ENCODE data around the gene PGAP2. TPM values are rescaled to one million over a fixed set of nuclear protein-coding genes. Genes with fewer than 3 reads are reported as not detected.
A peak's percentile ranks its signal among the peaks of the same experiment; 100 is the strongest.

PGAP2 gene
- total RNA-seq, 4 donors from 2014 or later: 9.1 to 67.2 (median 53.7) TPM

- Histone ChIP-seq H3K4me1 (no peaks in the 10 kb centered on the region), H3K4me3 (no peak overlapping the region), H3K9me3 (no peaks in the 10 kb centered on the region), H3K36me3 (no peaks in the 10 kb centered on the region), H3K27ac (no peak overlapping the region), H3K27me3 (no peaks in the 10 kb centered on the region)
- no peak for DNase-seq
- TF ChIP-seq CTCF (IDR thresholded peaks at IDR 0.05) (no peak), POLR2A (IDR thresholded peaks at IDR 0.05) (no peak)
Measured at GRCh38 chr11:3817181-3817800, 8.9 kb downstream of the PGAP2 start.

GRCh38 chr11:3820971-3821370 lies 12.6 kb downstream of the PGAP2 start:
- H3K27me3 ChIP-seq: no peaks in the 10 kb centered on the region
- H3K36me3 ChIP-seq: peaks cover 0 to 5% (median 0%) of the 10 kb centered on the region in 3 donors
- no peaks in the 10 kb centered on the region for H3K4me1 ChIP-seq
- no peak for DNase-seq
- TF ChIP-seq POLR2A (IDR thresholded peaks at IDR 0.05) (no peak), CTCF (IDR thresholded peaks at IDR 0.05) (no peak)
- no peaks in the 10 kb centered on the region for H3K9me3 ChIP-seq
- H3K27ac ChIP-seq: no peak overlapping the region
- no peak overlapping the region for H3K4me3 ChIP-seq

- H3K36me3 ChIP-seq: peaks cover 0 to 16% (median 0%) of the 10 kb centered on the region in 3 donors
- TF ChIP-seq CTCF (IDR thresholded peaks at IDR 0.05): no peak
- TF ChIP-seq POLR2A (IDR thresholded peaks at IDR 0.05): no peak
- no peak for DNase-seq
- no peak overlapping the region for H3K27ac ChIP-seq
- H3K4me1 ChIP-seq: no peaks in the 10 kb centered on the region
- H3K27me3 ChIP-seq: no peaks in the 10 kb centered on the region
- no peaks in the 10 kb centered on the region for H3K9me3 ChIP-seq
- no peak overlapping the region for H3K4me3 ChIP-seq
Measured at GRCh38 chr11:3822312-3822711, 14.0 kb downstream of the PGAP2 start.

- no peak overlapping the region for H3K4me3 ChIP-seq
- no peaks in the 10 kb centered on the region for H3K27me3 ChIP-seq
- H3K9me3 ChIP-seq: no peaks in the 10 kb centered on the region
- TF ChIP-seq POLR2A (IDR thresholded peaks at IDR 0.05) (no peak), CTCF (IDR thresholded peaks at IDR 0.05) (no peak)
- H3K36me3 ChIP-seq: peaks cover 0 to 25% (median 0%) of the 10 kb centered on the region in 3 donors
- H3K27ac ChIP-seq: no peak overlapping the region
- no peaks in the 10 kb centered on the region for H3K4me1 ChIP-seq
- no peak for DNase-seq
Measured at GRCh38 chr11:3823303-3823702, 14.9 kb downstream of the PGAP2 start.

GRCh38 chr11:3823762-3824506 lies 15.6 kb downstream of the PGAP2 start:
- DNase-seq: no peak
- Histone ChIP-seq H3K27ac (peak overlapping the region in 2 of 4 donors; percentile 20 to 27), H3K4me3 (no peak overlapping the region), H3K36me3 (peaks cover 0 to 25% (median 0%) of the 10 kb centered on the region in 3 donors), H3K9me3 (no peaks in the 10 kb centered on the region), H3K27me3 (no peaks in the 10 kb centered on the region), H3K4me1 (no peaks in the 10 kb centered on the region)
- TF ChIP-seq POLR2A (IDR thresholded peaks at IDR 0.05) (no peak), CTCF (IDR thresholded peaks at IDR 0.05) (no peak)
